Thyroid gland (tissue), 4 donors: Measurements from ENCODE around the gene TRIM52.

Experiments
- POLR2A ChIP-seq, 2 donors: fragments of 450-650 bp; IDR thresholded peaks; one replicate each; pipeline ENCODE4 v1.6.1; 2017; ENCODE audit warnings: antibody characterized with exemption in 2 of 2, mild to moderate bottlenecking in 2 of 2, moderate library complexity in 1 of 2
- TF ChIP-seq, protein P1 (sequence below), 6 experiments: fragments of 200-600 bp in 3 of 6; fragments of 450-650 bp in 3 of 6; sonication (generic) in 3 of 6; IDR thresholded peaks; one replicate each; pipeline ENCODE4 v1.5.1; 2016 to 2019; ENCODE audit warnings: antibody characterized with exemption in 6 of 6, mild to moderate bottlenecking in 2 of 6, inconsistent platforms in 1 of 6, moderate library complexity in 1 of 6

DNA sequence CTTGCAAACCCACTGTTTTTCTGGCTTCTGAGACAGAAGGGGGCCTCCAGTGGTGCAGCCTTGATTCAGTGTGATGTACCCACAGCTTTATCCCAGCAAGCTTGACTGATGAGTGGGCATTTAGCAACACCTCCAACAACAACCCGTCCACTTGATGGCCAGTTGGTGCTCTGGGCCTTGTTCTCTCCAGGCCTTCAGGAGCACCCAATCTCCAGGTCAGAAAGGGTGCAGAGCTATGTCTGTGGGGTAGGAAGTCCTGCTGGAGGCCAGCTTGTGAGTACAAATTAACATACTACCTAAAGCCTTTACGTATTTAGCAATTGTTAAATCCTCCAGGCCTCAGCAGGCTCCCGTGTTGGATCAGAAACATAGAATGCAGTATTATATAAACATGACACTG lies 10.1 kb upstream of the TRIM52 start:
- TF ChIP-seq, protein P1, sequence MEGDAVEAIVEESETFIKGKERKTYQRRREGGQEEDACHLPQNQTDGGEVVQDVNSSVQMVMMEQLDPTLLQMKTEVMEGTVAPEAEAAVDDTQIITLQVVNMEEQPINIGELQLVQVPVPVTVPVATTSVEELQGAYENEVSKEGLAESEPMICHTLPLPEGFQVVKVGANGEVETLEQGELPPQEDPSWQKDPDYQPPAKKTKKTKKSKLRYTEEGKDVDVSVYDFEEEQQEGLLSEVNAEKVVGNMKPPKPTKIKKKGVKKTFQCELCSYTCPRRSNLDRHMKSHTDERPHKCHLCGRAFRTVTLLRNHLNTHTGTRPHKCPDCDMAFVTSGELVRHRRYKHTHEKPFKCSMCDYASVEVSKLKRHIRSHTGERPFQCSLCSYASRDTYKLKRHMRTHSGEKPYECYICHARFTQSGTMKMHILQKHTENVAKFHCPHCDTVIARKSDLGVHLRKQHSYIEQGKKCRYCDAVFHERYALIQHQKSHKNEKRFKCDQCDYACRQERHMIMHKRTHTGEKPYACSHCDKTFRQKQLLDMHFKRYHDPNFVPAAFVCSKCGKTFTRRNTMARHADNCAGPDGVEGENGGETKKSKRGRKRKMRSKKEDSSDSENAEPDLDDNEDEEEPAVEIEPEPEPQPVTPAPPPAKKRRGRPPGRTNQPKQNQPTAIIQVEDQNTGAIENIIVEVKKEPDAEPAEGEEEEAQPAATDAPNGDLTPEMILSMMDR (IDR thresholded peaks at IDR 0.05) = no peak
- no peak for TF ChIP-seq POLR2A (IDR thresholded peaks at IDR 0.05)
